Measurements from ENCODE around the gene HMGCS2. TPM values are rescaled to one million over a fixed set of nuclear protein-coding genes. Genes with fewer than 3 reads are reported as not detected.

Gene HMGCS2
- total RNA-seq, 1 experiment from 2014 or later, result not detected

GRCh38 chr1:119771770-119772169 lies 3.1 kb upstream of the HMGCS2 start:
- no peak for DNase-seq (ENCODE audit: low read depth)
- in situ Hi-C loops (cut with HindIII; ENCODE audit: low pct_unique_long_range_greater_than_20kb, low sequenced_read_pairs), result no loop called here

DNA sequence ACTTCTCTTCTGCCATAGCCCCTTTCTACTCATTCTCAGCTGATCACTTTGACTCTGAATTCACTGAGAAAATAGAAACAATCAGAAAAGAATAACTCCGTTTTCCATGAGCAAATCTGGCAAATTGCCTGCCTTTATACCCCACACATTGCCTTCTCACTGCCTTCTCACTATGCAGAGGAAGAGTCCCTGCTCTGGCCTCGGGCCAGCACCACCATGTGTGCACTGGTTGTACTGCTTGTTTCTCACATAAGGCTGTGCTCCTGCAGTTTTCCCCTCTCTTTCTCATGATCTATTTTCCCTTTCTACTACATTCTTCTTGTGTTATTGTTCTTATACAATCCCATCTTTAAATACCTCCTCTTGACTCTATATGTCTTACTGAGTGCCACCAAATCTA lies 2.3 kb upstream of the HMGCS2 start:
- DNase-seq (ENCODE audit: low read depth), result no peak
- in situ Hi-C loops (cut with HindIII; ENCODE audit: low pct_unique_long_range_greater_than_20kb, low sequenced_read_pairs), result no loop called here

- DNase-seq (ENCODE audit: low read depth), result no peak
- in situ Hi-C loops (cut with HindIII; ENCODE audit: low pct_unique_long_range_greater_than_20kb, low sequenced_read_pairs), result no loop called here
Observed at GRCh38 chr1:119767486-119767885, 1.2 kb downstream of the HMGCS2 start.

DNA sequence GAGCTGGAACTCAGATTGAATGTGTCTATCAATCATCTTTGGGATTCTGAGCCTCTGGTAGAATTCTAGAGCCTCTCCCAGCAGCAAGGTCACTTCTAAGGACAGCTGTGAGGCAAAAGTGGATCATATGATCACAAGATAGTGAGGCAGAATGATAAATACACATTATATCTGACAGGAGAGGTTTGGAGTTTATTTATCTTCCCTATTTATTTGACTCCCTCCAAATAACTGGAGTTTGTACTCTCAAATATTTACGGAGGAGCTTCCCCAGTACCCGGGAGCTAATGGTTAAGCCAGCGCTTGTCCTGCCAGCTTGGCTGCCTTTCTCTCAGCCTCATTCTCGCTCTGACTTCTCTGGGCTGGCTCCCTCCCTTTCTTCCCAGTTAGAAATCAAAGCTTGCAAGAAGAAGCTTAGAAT lies 2.3 kb downstream of the HMGCS2 start:
- in situ Hi-C loops (cut with HindIII; ENCODE audit: low pct_unique_long_range_greater_than_20kb, low sequenced_read_pairs), result no loop called here
- DNase-seq (ENCODE audit: low read depth), result no peak

DNA sequence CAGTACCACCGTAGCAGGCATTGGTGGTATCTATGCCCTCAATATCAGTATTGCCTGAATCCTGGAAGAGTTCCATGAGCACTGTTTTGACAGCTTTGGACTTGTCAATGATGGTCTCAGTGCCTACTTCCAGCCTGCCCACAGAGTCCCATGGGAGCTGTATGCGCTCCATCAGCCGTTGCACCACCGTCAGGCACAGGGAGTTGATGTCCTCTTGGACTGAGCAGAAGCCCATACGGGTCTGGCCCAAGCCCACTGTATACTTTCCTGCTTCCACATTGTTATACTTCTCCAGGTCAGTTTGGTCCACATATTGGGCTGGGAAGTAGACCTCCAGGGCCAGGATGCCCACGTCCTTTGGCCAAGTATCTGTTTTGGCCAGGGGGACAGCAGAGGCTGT lies 4.5 kb downstream of the HMGCS2 start:
- no peak for DNase-seq (ENCODE audit: low read depth)
- in situ Hi-C loops (cut with HindIII; ENCODE audit: low pct_unique_long_range_greater_than_20kb, low sequenced_read_pairs), result no loop called here

DNA sequence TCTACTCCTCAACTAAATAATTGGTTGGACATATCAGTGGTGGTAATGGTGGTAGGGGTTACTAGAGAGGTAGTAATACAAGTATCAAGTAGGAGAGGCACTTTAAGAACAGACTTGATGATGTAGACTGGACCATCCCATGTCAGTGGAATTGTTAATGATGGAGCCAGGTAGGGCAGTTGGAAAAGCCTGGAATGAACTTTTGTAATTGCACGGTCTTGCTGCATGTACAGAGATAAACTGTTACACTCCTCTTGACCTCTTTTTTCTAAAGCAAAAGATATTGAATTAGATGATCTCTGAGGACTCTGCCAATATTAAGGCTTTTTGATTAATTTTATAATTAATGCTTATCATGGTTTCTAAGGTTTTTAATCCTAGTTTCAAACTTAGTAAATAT lies 5.8 kb downstream of the HMGCS2 start:
- in situ Hi-C loops (cut with HindIII; ENCODE audit: low pct_unique_long_range_greater_than_20kb, low sequenced_read_pairs), result no loop called here
- DNase-seq (ENCODE audit: low read depth), result no peak

DNA sequence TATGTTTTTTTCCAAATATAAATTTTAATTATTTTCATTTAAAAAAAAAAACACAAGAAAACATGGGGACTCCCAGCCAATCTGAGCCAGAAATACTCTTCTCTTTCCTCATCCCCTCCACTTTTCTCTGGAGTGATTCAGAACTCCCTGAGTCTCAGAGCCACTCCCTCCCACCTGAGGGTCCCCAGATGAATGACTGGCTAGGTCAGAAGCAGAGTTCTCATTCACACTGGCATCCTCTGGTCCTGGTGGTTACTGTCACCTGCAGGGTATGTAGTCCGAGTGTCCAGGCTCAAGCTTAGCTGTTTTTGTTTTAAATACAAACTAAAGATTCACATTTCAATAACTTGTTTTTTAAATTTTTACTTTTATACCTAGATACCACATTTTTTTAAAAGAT lies 6.3 kb downstream of the HMGCS2 start:
- DNase-seq (ENCODE audit: low read depth), result no peak
- in situ Hi-C loops (cut with HindIII; ENCODE audit: low pct_unique_long_range_greater_than_20kb, low sequenced_read_pairs), result no loop called here

GRCh38 chr1:119758584-119758983 lies 10.1 kb downstream of the HMGCS2 start:
- no peak for DNase-seq (ENCODE audit: low read depth)
- in situ Hi-C loops (cut with HindIII; ENCODE audit: low pct_unique_long_range_greater_than_20kb, low sequenced_read_pairs), result no loop called here

DNA sequence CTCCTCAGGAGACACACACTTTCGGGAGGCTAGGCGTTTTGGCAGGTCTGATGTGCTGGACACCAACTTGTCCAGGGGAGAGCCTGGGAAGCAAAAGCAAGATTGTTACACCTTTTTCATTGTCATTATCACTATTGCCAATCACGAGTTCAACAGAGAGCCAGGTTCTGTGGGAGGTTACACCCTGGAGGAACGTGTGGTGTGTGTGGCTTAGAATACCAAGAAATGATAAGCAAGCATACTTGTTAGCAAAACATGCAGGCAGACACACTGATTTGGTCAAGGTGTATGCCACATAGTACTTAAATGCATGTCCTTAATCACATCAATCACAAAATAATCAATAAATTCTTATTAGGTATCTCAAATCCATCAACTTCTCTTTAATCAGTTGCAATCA lies 16.1 kb downstream of the HMGCS2 start:
- in situ Hi-C loops (cut with HindIII; ENCODE audit: low pct_unique_long_range_greater_than_20kb, low sequenced_read_pairs), result no loop called here
- DNase-seq (ENCODE audit: low read depth), result no peak

DNA sequence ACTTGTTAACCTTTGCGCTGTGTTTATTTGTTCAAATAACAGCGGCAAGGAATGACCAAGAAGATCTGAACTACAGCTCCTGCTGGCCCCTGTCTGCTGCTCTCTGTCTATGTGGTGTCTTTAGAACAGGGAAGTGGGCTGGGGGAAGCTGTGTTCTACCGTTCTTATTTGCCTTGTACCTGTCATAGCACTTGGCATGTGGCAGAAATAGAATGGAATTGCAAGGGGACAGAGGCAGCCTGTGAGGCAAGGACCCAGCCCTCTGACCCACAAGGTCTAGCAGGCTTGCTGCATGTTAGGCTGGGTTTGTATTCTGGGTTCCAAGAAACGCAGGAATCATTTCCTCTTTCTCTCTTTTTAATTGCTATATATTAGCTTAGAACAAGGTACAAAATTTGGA lies 20.7 kb downstream of the HMGCS2 start:
- in situ Hi-C loops (cut with HindIII; ENCODE audit: low pct_unique_long_range_greater_than_20kb, low sequenced_read_pairs), result no loop called here
- no peak for DNase-seq (ENCODE audit: low read depth)

DNA sequence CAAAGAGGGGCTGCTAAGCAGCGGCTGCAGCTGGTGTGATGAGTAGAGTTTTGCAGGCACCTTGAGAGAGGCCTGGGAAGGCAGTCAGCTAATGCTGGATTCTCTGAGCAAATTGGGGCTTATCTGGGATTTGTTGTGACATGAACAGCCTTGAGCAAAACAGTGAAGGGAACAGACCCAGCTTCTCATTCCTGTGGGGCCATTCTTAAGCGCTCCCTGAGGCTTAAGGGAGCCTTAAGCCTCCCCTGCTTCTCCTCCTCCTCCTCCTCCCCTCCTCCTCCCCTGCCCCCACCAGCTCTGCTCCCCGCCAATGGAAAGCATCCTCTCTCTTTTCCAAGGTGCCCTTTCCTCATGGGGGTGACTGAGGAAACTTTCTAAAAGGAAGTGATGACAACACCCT lies 21.3 kb downstream of the HMGCS2 start:
- in situ Hi-C loops (cut with HindIII; ENCODE audit: low pct_unique_long_range_greater_than_20kb, low sequenced_read_pairs), result no loop called here
- no peak for DNase-seq (ENCODE audit: low read depth)

DNA sequence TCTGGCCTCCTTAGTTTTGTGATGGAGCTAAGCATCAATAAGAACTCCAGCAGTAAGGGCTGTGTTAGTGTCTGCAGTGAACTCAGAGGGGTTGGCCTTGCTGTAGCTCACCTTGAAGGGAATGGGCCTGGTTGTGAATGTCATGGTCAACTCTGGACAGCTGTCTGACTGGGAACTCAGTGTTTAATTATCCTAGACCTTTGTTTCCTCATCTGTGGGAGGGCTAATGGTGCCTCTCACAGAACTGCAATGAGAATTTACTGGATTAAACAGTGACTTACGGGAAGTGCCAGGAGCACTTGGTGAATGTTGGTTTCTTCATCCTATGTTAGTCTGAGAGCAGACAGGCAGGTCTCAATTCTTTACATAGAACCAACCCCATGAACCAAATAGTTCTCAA lies 23.7 kb downstream of the HMGCS2 start:
- in situ Hi-C loops (cut with HindIII; ENCODE audit: low pct_unique_long_range_greater_than_20kb, low sequenced_read_pairs), result no loop called here
- no peak for DNase-seq (ENCODE audit: low read depth)

DNA sequence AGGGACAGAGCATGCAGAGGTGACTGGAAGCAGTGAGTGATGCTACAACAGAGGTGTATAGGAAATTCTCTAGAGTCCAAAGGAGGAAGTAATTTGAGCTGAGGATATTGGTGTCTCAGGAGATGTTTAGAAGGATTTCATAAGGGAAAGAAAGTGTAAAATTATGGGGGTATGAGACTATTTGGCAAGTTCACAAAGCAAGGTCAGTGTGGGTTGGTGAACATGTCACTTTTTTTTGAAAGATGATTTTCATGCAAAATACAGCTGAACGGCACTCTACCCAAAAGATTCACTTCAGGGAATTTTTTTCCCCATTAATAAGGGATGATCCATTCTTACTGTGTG lies 24.1 kb downstream of the HMGCS2 start:
- DNase-seq (ENCODE audit: low read depth), result no peak
- in situ Hi-C loops (cut with HindIII; ENCODE audit: low pct_unique_long_range_greater_than_20kb, low sequenced_read_pairs), result no loop called here

DNA sequence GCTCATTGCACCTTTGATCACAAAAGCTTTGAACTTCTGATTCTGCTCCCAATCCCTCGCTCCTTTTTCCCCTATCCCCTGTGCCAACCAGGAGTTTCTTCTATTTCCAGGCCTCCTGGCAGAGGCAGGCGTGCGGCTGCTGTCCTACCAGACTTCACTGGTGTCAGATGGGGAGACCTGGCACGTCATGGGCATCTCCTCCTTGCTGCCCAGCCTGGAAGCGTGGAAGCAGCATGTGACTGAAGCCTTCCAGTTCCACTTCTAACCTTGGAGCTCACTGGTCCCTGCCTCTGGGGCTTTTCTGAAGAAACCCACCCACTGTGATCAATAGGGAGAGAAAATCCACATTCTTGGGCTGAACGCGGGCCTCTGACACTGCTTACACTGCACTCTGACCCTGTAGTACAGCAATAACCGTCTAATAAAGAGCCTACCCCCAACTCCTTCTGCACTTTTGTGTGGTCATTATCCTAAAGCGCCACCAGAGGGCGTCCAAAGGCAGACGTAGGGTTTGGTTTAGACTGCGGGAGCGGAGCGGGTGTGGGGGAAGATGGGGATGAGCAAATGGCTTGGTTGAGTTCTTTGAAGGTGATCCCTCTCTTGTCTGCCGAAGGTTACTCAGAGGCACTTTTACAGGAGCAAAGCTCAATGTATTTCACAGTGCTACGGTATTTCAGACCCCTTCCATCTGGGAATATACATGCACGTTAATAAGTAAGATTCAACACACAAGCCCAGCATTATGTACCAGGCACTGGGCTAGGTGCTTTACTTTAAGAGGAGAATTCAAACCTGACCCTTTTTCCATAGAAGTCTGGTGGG lies 24.7 kb downstream of the HMGCS2 start:
- DNase-seq (ENCODE audit: low read depth), result peak; percentile 34
- in situ Hi-C loops (cut with HindIII; ENCODE audit: low pct_unique_long_range_greater_than_20kb, low sequenced_read_pairs), result no loop called here

DNA sequence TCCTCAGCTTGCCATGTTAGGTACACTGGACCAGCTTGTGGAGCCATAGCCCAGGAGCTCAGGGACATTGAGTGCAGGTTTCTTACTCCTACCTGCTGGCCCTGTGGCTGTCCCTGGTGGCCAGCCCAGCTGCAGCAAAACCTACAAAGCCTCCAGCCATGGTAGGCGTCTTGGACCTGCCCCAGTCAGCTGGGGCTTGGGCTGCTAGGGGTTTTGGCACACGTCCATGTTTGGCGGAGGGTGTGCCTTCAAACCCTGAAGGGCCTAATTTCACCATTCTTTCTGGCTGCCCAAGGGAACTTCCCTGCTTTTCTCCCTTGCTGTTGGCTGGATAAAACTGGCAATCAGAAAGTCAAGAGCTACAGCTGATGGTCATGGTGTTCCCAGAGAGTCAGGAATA lies 25.4 kb downstream of the HMGCS2 start:
- in situ Hi-C loops (cut with HindIII; ENCODE audit: low pct_unique_long_range_greater_than_20kb, low sequenced_read_pairs), result no loop called here
- DNase-seq (ENCODE audit: low read depth), result no peak

- in situ Hi-C loops (cut with HindIII; ENCODE audit: low pct_unique_long_range_greater_than_20kb, low sequenced_read_pairs), result no loop called here
- DNase-seq (ENCODE audit: low read depth), result no peak
Observed at GRCh38 chr1:119742677-119743076, 26.0 kb downstream of the HMGCS2 start.

DNA sequence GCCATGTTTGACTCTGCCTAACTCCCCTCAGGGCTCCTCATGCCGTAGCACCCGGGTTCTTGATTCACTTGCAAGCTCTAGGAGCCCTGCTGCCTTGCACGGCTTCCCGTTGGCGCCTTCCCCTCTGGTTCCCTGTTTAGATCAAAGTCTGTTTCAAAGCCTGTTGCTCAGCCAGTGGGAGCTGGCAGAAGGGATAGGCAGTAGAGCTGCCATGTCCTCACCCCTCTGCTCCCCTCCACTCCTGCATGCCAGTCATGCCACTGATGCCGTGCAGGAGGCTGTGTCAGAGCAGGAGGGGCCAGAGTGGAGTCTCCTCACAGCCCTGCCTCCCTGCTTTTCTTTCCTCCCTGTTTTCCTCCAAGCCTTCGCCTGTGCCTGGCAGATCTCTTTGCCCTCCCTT lies 26.5 kb downstream of the HMGCS2 start:
- no peak for DNase-seq (ENCODE audit: low read depth)
- in situ Hi-C loops (cut with HindIII; ENCODE audit: low pct_unique_long_range_greater_than_20kb, low sequenced_read_pairs), result no loop called here

GRCh38 chr1:119740896-119741780 lies 27.6 kb downstream of the HMGCS2 start:
- DNase-seq (ENCODE audit: low read depth), result no peak
- in situ Hi-C loops (cut with HindIII; ENCODE audit: low pct_unique_long_range_greater_than_20kb, low sequenced_read_pairs), result no loop called here

- in situ Hi-C loops (cut with HindIII; ENCODE audit: low pct_unique_long_range_greater_than_20kb, low sequenced_read_pairs), result no loop called here
- DNase-seq (ENCODE audit: low read depth), result no peak
Observed at GRCh38 chr1:119740261-119740660, 28.4 kb downstream of the HMGCS2 start.

GRCh38 chr1:119739150-119739549 lies 29.6 kb downstream of the HMGCS2 start:
- in situ Hi-C loops (cut with HindIII; ENCODE audit: low pct_unique_long_range_greater_than_20kb, low sequenced_read_pairs), result no loop called here

More at GRCh38 chr1:119739150-119739549, 29.6 kb downstream of the HMGCS2 start:
- DNase-seq (ENCODE audit: low read depth), result no peak

All from Caki2 (cell line).